ENCODE measurements around the gene STXBP6.

- no peak for TF ChIP-seq POLR2A (IDR thresholded peaks at IDR 0.05; ENCODE audit: borderline replicate concordance, extremely low read depth, insufficient read depth, insufficient read length)
- TF ChIP-seq SP1 (IDR thresholded peaks at IDR 0.05; ENCODE audit: low read depth), result no peak
- TF ChIP-seq EZH2phosphoT487 (IDR thresholded peaks at IDR 0.05; ENCODE audit: borderline replicate concordance), result no peak
- TF ChIP-seq CTCF (IDR thresholded peaks at IDR 0.05 in 2 of 3, conservative IDR thresholded peaks at IDR 0.05 in 1 of 3; ENCODE audit: borderline replicate concordance in 1 of 3, insufficient read depth in 1 of 3, low read depth in 2 of 3, low read length in 2 of 3), result no peak
- no peak for TF ChIP-seq EGR1 (IDR thresholded peaks at IDR 0.05; ENCODE audit: low read depth)
- TF ChIP-seq MAX (IDR thresholded peaks at IDR 0.05), result no peak
- no peak for TF ChIP-seq SRF (IDR thresholded peaks at IDR 0.05; ENCODE audit: low read depth)
- no peak for TF ChIP-seq ELF1 (IDR thresholded peaks at IDR 0.05; ENCODE audit: borderline replicate concordance, low read depth)
- no peak for TF ChIP-seq RAD21 (IDR thresholded peaks at IDR 0.05; ENCODE audit: low read depth)
- no peak for TF ChIP-seq POLR2AphosphoS5 (IDR thresholded peaks at IDR 0.05; ENCODE audit: low read depth, low read length)
- no peak for TF ChIP-seq CEBPB (IDR thresholded peaks at IDR 0.05; ENCODE audit: low read depth)
- TF ChIP-seq SIN3A (IDR thresholded peaks at IDR 0.05; ENCODE audit: low read depth), result no peak
- TF ChIP-seq YY1 (IDR thresholded peaks at IDR 0.05; ENCODE audit: extremely low read depth, insufficient replicate concordance, low read depth, low read length), result no peak
- no peak for TF ChIP-seq FOSL1 (IDR thresholded peaks at IDR 0.05; ENCODE audit: low read depth)
Measured at GRCh38 chr14:25015761-25016160, 34.2 kb downstream of the STXBP6 start.

Data from HCT116 (cell line).